ENCODE data around the gene CYP3A7.

DNA sequence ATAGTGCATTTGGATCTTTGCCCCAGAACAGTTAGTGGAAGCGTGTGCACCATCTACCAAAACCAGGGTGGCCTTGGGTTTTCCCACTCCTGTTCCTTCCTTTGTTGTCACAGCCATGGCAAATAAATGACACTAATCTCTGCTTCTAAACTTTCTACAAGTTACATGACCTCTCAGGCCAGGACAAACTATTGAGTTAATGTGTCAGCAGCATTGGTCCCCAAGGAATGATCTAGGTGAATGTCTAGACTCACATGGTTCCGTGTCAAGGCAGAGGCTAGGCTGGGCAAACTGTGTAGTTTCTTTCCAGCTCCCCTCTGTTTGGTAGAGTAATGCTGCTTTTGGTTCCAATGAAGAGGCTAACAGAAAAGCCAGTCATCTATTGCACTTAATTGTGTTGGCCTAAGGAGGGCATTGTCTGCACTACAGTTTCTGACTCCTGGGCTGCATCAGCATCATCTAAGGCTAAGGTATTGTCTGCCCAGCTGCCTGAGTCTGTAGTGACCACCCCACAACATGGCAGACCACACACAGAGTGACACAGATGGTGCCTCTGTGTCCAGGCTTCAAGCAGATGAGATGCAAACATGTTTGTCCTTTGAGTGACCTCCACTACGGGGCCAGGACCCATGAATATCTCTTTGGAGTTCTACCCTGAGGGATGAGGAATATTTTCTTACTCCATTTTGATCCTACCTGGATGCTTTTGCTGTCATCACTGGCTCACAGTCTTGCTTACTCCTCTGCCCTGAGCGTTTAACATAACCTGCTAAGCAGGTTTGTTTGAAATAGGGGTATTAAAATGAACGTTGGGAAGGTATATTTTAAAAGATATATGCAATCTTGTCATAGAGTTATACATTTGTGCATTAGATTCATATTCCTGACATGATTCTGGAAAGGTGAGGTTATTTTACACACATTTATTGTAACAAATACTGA lies 47.3 kb upstream of the CYP3A7 start:
- TF ChIP-seq POLR2A (IDR thresholded peaks at IDR 0.05; ENCODE audit: low read depth, low read length), result no peak
- no peak for TF ChIP-seq POLR2AphosphoS5 (IDR thresholded peaks at IDR 0.05; ENCODE audit: low read depth, low read length)

Data from GM12892 (cell line).